Right atrium auricular region (tissue), 2 donors: ENCODE measurements around the gene DLG2. TPM values are rescaled to one million over a fixed set of nuclear protein-coding genes. Genes with fewer than 3 reads are reported as not detected.

Source experiments
- DNase-seq: peaks from one replicate; pipeline ENCODE4 v3.0.0-alpha.2; 2019; ENCODE audit warnings: low spot score
- H3K27ac ChIP-seq, 2 donors: fragments of 200-600 bp; sonication (generic); 1 replicate in 1 of 2; 2 replicates in 1 of 2; pipeline ENCODE4 v1.5.1; 2016 to 2019
- H3K27me3 ChIP-seq, 2 donors: fragments of 200-600 bp; sonication (generic); one replicate each; pipeline versions ENCODE4 v1.5.1 to v1.6.0; 2017 to 2019
- H3K36me3 ChIP-seq: fragments of 200-600 bp; sonication (generic); one replicate; pipeline ENCODE4 v1.5.1; 2016
- H3K4me1 ChIP-seq, 2 donors: fragments of 200-600 bp; sonication (generic); one replicate each; pipeline versions ENCODE4 v1.5.1 to v1.6.0; 2017 to 2019
- H3K4me3 ChIP-seq, 2 donors: fragments of 200-600 bp; sonication (generic); 1 replicate in 1 of 2; 2 replicates in 1 of 2; pipeline ENCODE4 v1.5.1; 2017 to 2019; ENCODE audit warnings: mild to moderate bottlenecking in 1 of 2, moderate library complexity in 1 of 2
- H3K9me3 ChIP-seq, 2 donors: fragments of 200-600 bp; sonication (generic); one replicate each; pipeline ENCODE4 v1.5.1; 2019
- CTCF ChIP-seq, 2 donors: fragments of 200-600 bp; sonication (generic); IDR thresholded peaks; one replicate each; pipeline ENCODE4 v1.5.1; 2019; ENCODE audit warnings: antibody characterized with exemption in 2 of 2
- total RNA-seq, 2 donors: library from RNA; depleted of rRNA; stranded (reverse); fragments of >200 nt; gene quantifications; one replicate each; pipeline ENCODE4 v1.1.0, GENCODE V29; 2016

The DLG2 gene
- total RNA-seq, 2 donors from 2014 or later = 6.6 to 6.7 TPM

GRCh38 chr11:85551881-85552280 lies 75.3 kb downstream of the DLG2 start:
- Histone ChIP-seq H3K27ac (no peak overlapping the region), H3K27me3 (no peaks in the 10 kb centered on the region), H3K36me3 (no peaks in the 10 kb centered on the region), H3K4me3 (no peak overlapping the region), H3K4me1 (no peaks in the 10 kb centered on the region), H3K9me3 (no peaks in the 10 kb centered on the region)
- DNase-seq = no peak
- TF ChIP-seq CTCF (IDR thresholded peaks at IDR 0.05) = no peak

GRCh38 chr11:85541683-85542082 lies 85.5 kb downstream of the DLG2 start:
- Histone ChIP-seq H3K4me1 (peaks cover 0 to 22% of the 10 kb centered on the region in 2 donors), H3K4me3 (no peak overlapping the region), H3K9me3 (no peaks in the 10 kb centered on the region), H3K27ac (no peak overlapping the region), H3K36me3 (no peaks in the 10 kb centered on the region), H3K27me3 (no peaks in the 10 kb centered on the region)
- no peak for DNase-seq
- no peak for TF ChIP-seq CTCF (IDR thresholded peaks at IDR 0.05)

DNA sequence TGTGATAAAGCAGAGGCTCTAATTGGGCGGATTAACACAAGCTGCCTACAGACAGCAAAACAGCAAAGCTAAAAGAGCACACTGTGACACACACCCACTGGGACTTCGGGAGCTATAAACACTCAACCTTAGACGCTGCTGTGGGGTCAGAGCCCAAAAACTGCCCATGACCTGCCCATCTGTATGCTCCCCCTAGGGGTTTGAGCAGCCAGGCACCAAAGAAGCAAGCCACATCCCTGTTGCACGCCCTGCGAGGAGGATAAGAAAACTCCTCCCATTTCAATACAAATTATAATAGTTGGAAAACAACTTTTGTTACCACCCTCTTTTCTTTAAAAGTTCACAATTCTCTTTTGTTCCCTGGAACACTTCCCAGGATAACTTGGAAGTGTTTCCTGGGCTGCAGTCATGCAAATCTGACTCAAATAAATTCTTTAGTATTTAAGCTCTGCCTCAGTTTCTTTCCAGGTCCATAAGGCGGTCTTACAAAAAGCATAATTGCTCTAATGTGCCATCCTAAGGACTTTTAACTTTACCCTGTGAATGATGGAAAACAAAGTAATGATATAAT lies 86.4 kb downstream of the DLG2 start:
- no peaks in the 10 kb centered on the region for H3K9me3 ChIP-seq
- H3K36me3 ChIP-seq = no peaks in the 10 kb centered on the region
- H3K27me3 ChIP-seq = no peaks in the 10 kb centered on the region
- TF ChIP-seq CTCF (IDR thresholded peaks at IDR 0.05) = peak in 1 of 2 donors; percentile 31
- H3K4me1 ChIP-seq = peaks cover 0 to 22% of the 10 kb centered on the region in 2 donors
- H3K4me3 ChIP-seq = no peak overlapping the region
- no peak for DNase-seq
- no peak overlapping the region for H3K27ac ChIP-seq

GRCh38 chr11:85540181-85540580 lies 87.0 kb downstream of the DLG2 start:
- Histone ChIP-seq H3K36me3 (no peaks in the 10 kb centered on the region), H3K27me3 (no peaks in the 10 kb centered on the region), H3K9me3 (peaks cover 0 to under 1% of the 10 kb centered on the region in 2 donors), H3K4me3 (no peak overlapping the region), H3K27ac (peak overlapping the region in 1 of 2 donors; percentile 14), H3K4me1 (peaks cover 0 to 22% of the 10 kb centered on the region in 2 donors)
- TF ChIP-seq CTCF (IDR thresholded peaks at IDR 0.05) = no peak
- DNase-seq = no peak

DNA sequence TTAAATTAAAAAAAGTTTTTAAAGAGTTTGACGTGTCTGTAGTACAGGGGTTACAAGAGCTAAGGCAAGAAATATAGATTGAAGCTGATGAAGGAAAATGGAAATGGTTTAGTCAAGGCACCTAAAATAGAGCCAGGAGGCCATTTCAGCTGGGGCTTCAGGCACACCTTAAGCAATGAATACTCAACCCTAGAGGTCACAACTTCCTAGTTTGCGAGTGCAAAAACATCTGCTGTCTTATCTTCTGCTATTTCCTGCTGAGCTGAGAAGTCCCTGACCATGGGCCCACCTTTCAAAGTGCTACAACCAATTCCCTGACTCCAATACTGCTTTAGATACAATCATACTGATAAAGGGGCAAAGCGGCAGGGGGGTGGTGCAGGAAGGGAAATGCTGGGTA lies 87.4 kb downstream of the DLG2 start:
- H3K4me3 ChIP-seq = no peak overlapping the region
- H3K36me3 ChIP-seq = no peaks in the 10 kb centered on the region
- DNase-seq = no peak
- TF ChIP-seq CTCF (IDR thresholded peaks at IDR 0.05) = no peak
- no peaks in the 10 kb centered on the region for H3K27me3 ChIP-seq
- peak overlapping the region in 1 of 2 donors; percentile 14 for H3K27ac ChIP-seq
- peaks cover 0 to 4% of the 10 kb centered on the region in 2 donors for H3K9me3 ChIP-seq
- H3K4me1 ChIP-seq = peaks cover 0 to 22% of the 10 kb centered on the region in 2 donors
